ENCODE measurements around the gene RASEF.

Gene RASEF

GRCh38 chr9:83013867-83014605 lies 48.9 kb downstream of the RASEF start:
- peak; percentile 68 for DNase-seq (ENCODE audit: low read depth)
- no peak for TF ChIP-seq CTCF (conservative IDR thresholded peaks at IDR 0.05; ENCODE audit: low read length)
- H3K4me3 ChIP-seq (ENCODE audit: low read length): no peak overlapping the region

- DNase-seq (ENCODE audit: low read depth): peak; percentile 47
- TF ChIP-seq CTCF (conservative IDR thresholded peaks at IDR 0.05; ENCODE audit: low read length): no peak
- H3K4me3 ChIP-seq (ENCODE audit: low read length): no peak overlapping the region
These were observed 49.8 kb downstream of the RASEF start for GRCh38 chr9:83012922-83013838.

GRCh38 chr9:83012168-83012921 lies 50.6 kb downstream of the RASEF start:
- TF ChIP-seq CTCF (conservative IDR thresholded peaks at IDR 0.05; ENCODE audit: low read length): no peak
- H3K4me3 ChIP-seq (ENCODE audit: low read length): no peak overlapping the region
- no peak for DNase-seq (ENCODE audit: low read depth)

GRCh38 chr9:83011611-83012010 lies 51.3 kb downstream of the RASEF start:
- peak; percentile 52 for DNase-seq (ENCODE audit: low read depth)
- H3K4me3 ChIP-seq (ENCODE audit: low read length): no peak overlapping the region
- no peak for TF ChIP-seq CTCF (conservative IDR thresholded peaks at IDR 0.05; ENCODE audit: low read length)

GRCh38 chr9:83007521-83008300 lies 55.2 kb downstream of the RASEF start:
- H3K4me3 ChIP-seq (ENCODE audit: low read length): no peak overlapping the region
- DNase-seq (ENCODE audit: low read depth): no peak
- no peak for TF ChIP-seq CTCF (conservative IDR thresholded peaks at IDR 0.05; ENCODE audit: low read length)

DNA sequence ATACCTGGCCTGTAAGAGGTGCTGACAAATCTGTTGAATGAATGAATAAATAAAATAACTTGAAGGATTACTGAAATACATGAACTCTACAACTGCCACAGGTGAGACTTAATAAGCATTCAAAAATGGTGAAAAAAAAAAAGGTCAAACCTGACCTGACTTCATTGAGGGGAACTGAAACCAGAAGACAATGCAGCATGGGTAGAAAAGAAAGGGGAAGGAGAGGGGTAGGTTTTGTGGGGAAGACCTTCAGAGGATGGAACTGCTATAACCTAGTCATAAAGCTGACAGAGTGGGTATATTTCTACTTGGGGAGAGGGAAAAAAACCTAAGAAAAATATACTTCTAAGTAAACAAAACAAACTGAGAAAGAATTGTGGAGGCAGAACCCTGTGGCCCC lies 56.6 kb downstream of the RASEF start:
- DNase-seq (ENCODE audit: low read depth): no peak

More for the DNA sequence above, 56.6 kb downstream of the RASEF start:
- H3K4me3 ChIP-seq (ENCODE audit: low read length): no peak overlapping the region
- no peak for TF ChIP-seq CTCF (conservative IDR thresholded peaks at IDR 0.05; ENCODE audit: low read length)

Measured in AG10803 (cell line).